ENCODE data around the gene OR2G3. TPM values are rescaled to one million over a fixed set of nuclear protein-coding genes. Genes with fewer than 3 reads are reported as not detected.

The OR2G3 gene
- total RNA-seq, result not detected in 2 replicates

GRCh38 chr1:247605286-247605685 lies at the start of gene OR2G3:
Gene OR2G3, plus strand, starts transcription at chr1:247605586. Its CDS starts 0 bp downstream, at chr1:247605586.
- no peak for FAIRE-seq
- TF ChIP-seq CTCF (IDR thresholded peaks at IDR 0.05; ENCODE audit: insufficient read depth, low read length, severe bottlenecking), result no peak
- Histone ChIP-seq H3K4me3 (ENCODE audit: low read depth, low read length) (no peak within 1 kb of the TSS), H3K36me3 (ENCODE audit: control insufficient read depth, insufficient read depth, low read length) (no peaks in the 10 kb centered on the region), H3K27me3 (ENCODE audit: control insufficient read depth, insufficient read depth, low read length) (no peaks in the 10 kb centered on the region)
- DNase-seq (ENCODE audit: low read depth), result no peak

- TF ChIP-seq CTCF (IDR thresholded peaks at IDR 0.05; ENCODE audit: insufficient read depth, low read length, severe bottlenecking), result no peak
- H3K36me3 ChIP-seq (ENCODE audit: control insufficient read depth, insufficient read depth, low read length), result no peaks in the 10 kb centered on the region
- no peak overlapping the region for H3K4me3 ChIP-seq (ENCODE audit: low read depth, low read length)
- no peaks in the 10 kb centered on the region for H3K27me3 ChIP-seq (ENCODE audit: control insufficient read depth, insufficient read depth, low read length)
- FAIRE-seq (no peak), DNase-seq (ENCODE audit: low read depth) (no peak)
Measured at GRCh38 chr1:247557926-247558674, 47.3 kb upstream of the OR2G3 start.

GRCh38 chr1:247561711-247562110 lies 43.7 kb upstream of the OR2G3 start:
- DNase-seq (ENCODE audit: low read depth), result no peak
- no peak for TF ChIP-seq CTCF (IDR thresholded peaks at IDR 0.05; ENCODE audit: insufficient read depth, low read length, severe bottlenecking)
- Histone ChIP-seq H3K4me3 (ENCODE audit: low read depth, low read length) (no peak overlapping the region), H3K36me3 (ENCODE audit: control insufficient read depth, insufficient read depth, low read length) (no peaks in the 10 kb centered on the region), H3K27me3 (ENCODE audit: control insufficient read depth, insufficient read depth, low read length) (no peaks in the 10 kb centered on the region)
- no peak for FAIRE-seq

DNA sequence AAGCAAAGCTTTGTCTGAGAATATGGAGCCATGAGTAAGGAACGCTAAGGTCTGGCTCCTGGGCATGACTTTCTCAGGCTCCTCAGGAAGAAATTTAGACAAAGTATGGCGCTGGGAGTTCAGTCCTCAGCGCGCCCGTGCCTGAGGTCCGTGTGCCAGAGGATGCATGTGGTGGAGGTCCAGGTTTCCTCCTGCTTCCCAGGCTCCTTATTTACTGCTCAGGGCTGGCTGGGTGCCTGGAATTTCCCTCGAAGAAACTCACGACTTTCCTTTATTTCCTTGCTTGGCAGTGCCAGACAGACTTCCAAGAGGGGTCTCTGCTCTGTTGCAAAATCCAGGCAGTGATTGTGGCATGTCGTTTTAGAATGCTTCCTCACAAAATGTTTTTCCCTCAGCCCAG lies 43.2 kb upstream of the OR2G3 start:
- no peaks in the 10 kb centered on the region for H3K27me3 ChIP-seq (ENCODE audit: control insufficient read depth, insufficient read depth, low read length)
- no peak overlapping the region for H3K4me3 ChIP-seq (ENCODE audit: low read depth, low read length)
- no peaks in the 10 kb centered on the region for H3K36me3 ChIP-seq (ENCODE audit: control insufficient read depth, insufficient read depth, low read length)
- FAIRE-seq (no peak), DNase-seq (ENCODE audit: low read depth) (no peak)
- TF ChIP-seq CTCF (IDR thresholded peaks at IDR 0.05; ENCODE audit: insufficient read depth, low read length, severe bottlenecking), result no peak

DNA sequence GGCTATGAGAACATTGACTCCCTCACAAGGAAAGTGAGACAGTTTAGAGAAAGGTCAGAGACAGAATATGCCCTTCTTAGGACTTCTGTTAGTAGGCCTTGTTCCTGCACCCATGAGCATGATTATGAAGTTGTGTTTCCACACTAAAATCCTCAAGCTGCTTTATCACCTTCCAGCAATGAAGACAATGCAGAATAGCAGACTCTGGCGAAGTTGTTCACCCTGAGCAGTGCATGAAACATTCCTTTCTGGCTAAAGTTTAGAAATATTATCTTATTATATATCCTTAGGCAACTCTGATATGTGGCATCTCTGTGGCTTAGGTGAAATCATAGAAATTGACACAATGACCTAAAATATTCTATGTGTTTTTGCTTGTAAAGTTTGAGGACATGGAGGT lies 31.1 kb upstream of the OR2G3 start:
- DNase-seq (ENCODE audit: low read depth) (no peak), FAIRE-seq (no peak)
- no peaks in the 10 kb centered on the region for H3K27me3 ChIP-seq (ENCODE audit: control insufficient read depth, insufficient read depth, low read length)
- no peak for TF ChIP-seq CTCF (IDR thresholded peaks at IDR 0.05; ENCODE audit: insufficient read depth, low read length, severe bottlenecking)
- no peaks in the 10 kb centered on the region for H3K36me3 ChIP-seq (ENCODE audit: control insufficient read depth, insufficient read depth, low read length)
- no peak overlapping the region for H3K4me3 ChIP-seq (ENCODE audit: low read depth, low read length)

DNA sequence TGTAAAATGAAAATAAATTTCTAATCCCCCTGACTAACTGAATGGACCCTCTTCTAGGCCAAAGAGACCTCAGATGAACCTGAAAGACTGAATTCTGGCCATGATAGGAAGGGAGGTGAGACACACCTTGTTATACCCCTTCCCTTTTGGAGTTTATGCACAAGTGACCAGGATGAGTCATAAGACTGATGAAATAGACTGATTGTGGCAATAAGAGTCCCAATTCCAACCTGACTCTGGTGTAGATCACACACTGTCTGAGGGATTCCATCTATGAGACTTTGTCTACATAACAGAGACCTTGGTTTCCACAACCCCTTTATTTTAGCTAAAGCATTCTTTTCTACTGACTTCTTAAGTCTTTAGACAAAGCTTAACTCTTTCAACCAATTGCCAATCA lies 30.7 kb upstream of the OR2G3 start:
- no peak for TF ChIP-seq CTCF (IDR thresholded peaks at IDR 0.05; ENCODE audit: insufficient read depth, low read length, severe bottlenecking)
- H3K36me3 ChIP-seq (ENCODE audit: control insufficient read depth, insufficient read depth, low read length), result no peaks in the 10 kb centered on the region
- DNase-seq (ENCODE audit: low read depth) (no peak), FAIRE-seq (no peak)
- H3K4me3 ChIP-seq (ENCODE audit: low read depth, low read length), result no peak overlapping the region
- H3K27me3 ChIP-seq (ENCODE audit: control insufficient read depth, insufficient read depth, low read length), result no peaks in the 10 kb centered on the region
